DMS79 treated with DMSO at 0.1 percent for 48 hours (cell line): Measurements from ENCODE around the gene SALL4.
"Not testable (repeated sequence)": the region's sequence is repeated elsewhere in the genome, so short reads cannot be mapped to it uniquely, and the experiment has no call there.

Source experiments
- DNase-seq: peaks from one replicate; lab custom pipeline; 2025; lab: John Stamatoyannopoulos, UW

The SALL4 gene

DNA sequence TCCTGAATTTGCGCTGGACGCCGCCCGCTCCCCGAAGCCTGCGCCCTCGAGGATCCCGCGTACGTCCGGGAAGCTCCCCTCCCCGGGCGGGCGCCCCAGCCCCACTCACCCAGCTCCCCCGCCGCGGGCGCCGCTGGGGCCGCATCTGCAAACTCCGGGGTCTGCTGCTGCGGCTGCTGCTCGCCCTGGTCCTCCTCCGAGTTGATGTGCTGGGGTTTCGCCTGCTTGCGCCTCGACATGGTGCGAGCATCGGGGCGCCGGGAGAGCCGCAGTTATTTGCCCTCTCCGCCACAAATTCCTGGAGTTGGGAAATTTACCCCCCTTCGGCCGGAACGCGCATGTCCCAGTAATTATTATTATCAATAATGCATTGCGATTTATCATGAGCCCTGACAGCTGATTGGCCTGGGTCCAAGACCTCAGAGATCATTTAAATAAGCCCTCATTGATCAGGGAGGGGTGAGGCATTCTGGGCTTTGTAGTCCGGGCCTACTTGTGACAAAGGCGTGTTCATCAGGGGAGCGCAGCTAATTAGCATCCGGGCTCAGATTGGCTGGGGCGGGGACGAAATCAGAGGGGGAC is at the start of gene SALL4:
SALL4 (minus strand) TSS at position 352 of the 582 bp plus-strand sequence; CDS start at position 239, 113 bp downstream.
- no peak for DNase-seq

- DNase-seq: no peak
Measured at GRCh38 chr20:51848346-51848745, 46.0 kb upstream of the SALL4 start.

GRCh38 chr20:51840865-51841264 is 38.5 kb upstream of the SALL4 start:
- no peak for DNase-seq

- DNase-seq: no peak
Measured at GRCh38 chr20:51837876-51838420, 35.6 kb upstream of the SALL4 start.

DNA sequence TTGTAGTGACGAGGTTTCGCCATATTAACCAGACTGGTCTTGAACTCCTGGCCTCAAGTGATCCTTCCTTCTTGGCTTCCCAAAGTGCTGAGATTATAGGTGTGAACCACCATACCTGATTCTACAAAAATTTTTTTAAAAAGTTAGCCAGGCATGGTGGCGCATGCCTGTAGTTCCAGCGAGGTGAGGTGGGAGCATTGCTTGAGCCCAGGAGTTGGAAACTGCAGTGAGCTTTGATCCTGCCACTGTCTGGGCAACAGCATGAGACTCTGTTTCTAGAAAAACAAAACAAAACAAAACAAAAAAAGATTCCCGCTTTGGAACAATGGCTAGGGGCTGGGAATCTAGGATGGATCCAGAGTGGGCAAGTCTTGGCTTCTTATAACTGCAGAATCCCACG is 35.1 kb upstream of the SALL4 start:
- DNase-seq: no peak

- no peak for DNase-seq
Measured at GRCh38 chr20:51833326-51833725, 31.0 kb upstream of the SALL4 start.

- no peak for DNase-seq
Measured at GRCh38 chr20:51832276-51832675, 30.0 kb upstream of the SALL4 start.

DNA sequence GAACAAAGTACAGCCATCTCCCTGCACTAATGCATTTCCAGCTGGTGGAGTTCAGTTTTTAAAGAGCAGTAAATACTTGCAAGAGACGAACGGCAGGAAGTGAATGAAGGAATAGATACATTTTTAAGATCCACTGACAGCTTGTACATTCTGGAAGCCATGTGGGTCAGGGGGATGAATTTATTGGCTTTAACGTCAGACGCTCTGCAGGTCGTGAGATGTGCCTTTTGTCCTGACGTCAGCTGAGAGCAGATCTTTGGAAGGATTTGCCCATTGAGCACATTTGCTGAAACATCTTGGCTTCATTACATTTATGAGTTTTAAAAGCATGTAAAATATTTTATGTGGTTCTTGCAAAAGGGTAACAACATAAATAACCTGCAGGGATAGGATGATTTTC is 29.5 kb upstream of the SALL4 start:
- no peak for DNase-seq

DNA sequence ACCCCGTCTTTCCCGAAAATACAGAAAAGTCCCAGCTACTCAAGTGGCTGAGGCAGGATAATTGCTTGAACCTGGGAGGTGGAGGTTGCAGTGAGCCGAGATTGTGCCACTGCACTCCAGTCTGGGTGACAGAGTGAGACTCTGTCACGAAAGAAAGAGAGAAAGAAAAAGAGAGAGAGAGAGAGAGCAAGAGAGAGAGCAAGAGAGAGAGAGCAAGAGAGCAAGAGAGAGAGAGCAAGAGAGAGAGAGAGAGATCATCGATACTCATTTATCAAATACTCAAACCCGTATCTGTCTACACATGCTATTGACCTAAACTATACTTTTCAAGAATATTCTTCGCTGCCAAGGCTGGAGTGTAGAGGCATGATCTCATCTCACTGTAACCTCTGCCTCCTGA is 28.2 kb upstream of the SALL4 start:
- no peak for DNase-seq

- no peak for DNase-seq
Measured at GRCh38 chr20:51828762-51829161, 26.4 kb upstream of the SALL4 start.

- DNase-seq: no peak
Measured at GRCh38 chr20:51826372-51826771, 24.1 kb upstream of the SALL4 start.

DNA sequence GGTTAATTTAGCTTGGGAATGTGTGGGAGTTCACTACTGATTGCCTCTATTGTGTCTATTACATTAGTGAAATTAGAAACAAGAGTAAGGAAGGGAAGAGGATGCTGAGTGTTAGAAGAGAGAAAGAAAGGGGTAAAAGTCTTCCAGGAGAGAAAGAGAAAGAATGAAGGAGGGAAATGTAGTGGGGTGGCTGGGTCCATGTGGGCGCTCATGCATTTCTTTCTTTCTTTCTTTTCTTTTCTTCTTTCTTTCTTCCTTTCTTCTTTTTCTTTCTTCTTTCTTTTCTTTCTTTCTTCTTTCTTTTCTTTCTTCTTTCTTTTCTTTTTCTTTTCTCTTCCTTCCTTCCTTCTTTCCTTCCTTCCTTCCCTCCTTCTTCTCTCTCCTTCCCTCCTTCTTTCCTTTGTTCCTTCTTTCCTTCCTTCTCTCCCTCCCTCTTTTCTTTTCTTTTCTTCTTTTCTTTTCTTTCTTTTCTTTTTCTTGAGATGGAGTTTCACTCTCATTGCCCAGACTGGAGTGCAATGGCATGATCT is 16.2 kb upstream of the SALL4 start:
- DNase-seq: no peak

DNA sequence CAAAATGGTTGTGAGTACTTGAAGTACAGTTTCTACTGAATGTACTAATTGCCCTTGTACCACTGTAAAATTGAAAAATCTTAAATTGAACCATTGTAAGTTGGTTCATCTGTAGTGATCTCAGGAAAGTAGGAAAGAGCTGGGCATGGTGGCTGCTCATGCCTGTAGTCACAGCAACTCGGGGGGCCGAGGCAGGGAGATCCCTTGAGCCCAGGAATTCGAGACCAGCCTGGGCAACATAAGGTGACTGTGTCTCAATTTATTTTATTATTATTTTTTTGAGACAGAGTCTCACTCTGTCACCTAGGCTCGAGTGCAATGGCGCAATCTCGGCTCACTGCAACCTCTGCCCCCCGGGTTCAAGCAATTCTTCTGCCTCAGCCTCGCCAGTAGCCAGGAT is 14.5 kb upstream of the SALL4 start:
- not testable (repeated sequence) for DNase-seq

- no peak for DNase-seq
Measured at GRCh38 chr20:51815383-51816076, 13.2 kb upstream of the SALL4 start.

- DNase-seq: no peak
Measured at GRCh38 chr20:51812861-51813260, 10.5 kb upstream of the SALL4 start.

DNA sequence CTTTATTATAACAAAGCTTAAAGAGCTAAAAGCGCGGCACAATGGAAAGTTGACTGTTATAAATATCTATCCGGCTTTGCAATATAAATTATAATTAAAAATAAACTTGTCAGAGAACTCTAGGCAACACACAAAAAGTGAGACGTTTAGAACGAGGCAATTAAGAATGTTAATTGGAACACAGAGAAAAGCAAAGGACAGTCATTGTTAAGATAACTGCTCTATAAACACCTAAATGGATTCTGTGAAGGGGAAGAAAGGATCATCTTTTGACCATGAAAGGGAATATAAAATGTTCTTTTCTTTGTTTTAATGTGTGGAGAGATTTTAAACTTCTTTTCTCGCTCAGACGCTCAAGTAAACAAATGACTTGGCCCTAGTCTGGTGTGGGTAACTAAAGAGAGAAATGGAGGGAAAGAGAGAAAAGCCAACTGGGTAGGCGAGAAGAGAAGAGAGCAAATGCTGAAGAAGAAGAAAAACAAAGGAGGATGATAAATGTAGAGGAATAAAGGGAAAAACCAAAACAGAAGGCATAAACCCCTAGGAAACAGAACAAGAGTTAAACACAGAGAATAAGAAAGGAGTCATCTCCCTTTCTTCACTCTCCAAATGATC is 9.3 kb upstream of the SALL4 start:
- no peak for DNase-seq

DNA sequence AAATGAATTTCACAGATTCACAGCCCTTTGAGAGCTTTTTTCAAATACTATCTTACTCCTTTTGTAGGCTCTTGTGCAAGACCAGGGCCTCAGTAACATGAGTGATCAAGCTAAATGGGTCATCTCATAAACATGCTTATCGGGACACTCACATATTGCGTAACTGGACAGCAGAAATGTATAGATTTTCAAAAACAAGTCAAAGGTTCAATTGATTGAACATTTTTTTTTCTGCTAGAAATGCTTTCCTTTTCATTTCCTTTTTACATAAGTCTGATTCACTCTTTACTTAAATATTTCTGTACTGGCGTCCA is 8.7 kb upstream of the SALL4 start:
- DNase-seq: no peak

GRCh38 chr20:51810155-51811041 is 8.1 kb upstream of the SALL4 start:
- DNase-seq: no peak

DNA sequence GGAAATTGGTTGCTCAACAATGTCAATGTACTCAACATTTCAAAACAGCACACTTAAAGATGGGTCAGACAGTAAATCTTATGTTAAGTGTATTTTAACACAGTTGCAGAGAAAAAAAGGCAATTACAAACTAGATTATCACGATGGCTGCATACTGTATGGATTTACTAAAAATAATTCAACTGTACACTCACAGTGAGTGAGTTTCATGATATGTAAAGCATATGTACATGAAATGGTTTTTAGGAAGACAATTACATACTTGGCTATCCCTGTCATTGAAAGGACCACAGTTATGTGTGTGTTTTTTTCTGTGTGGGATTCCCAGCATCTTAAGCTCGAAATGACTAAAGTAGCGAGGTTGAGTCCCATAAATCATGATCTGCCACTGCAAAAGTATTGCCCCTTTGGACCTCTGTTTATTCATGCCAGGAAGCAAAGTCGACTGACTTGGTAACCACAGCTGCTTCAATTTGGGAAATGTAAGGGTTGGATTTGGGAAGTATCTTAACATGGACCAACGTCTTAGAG is 5.5 kb upstream of the SALL4 start:
- DNase-seq: no peak

DNA sequence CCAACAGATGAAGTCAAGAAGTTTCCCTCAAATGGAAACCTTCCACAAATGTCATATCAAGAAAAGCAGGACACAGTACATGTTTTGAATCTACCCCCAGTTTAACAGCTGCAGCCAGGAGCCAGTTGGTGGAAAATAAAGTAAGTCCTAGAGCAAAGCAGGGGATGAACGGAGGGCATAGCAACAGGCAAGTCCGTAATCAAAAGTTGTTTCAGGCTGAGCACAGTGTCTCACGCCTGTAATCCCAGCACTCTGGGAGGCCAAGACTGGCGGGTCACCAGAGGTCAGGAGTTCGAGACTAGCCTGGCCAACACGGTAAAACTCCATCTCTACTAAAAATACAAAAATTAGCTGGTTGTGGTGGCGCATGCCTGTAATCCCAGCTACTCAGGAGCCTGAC is 2.4 kb upstream of the SALL4 start:
- DNase-seq: no peak

DNA sequence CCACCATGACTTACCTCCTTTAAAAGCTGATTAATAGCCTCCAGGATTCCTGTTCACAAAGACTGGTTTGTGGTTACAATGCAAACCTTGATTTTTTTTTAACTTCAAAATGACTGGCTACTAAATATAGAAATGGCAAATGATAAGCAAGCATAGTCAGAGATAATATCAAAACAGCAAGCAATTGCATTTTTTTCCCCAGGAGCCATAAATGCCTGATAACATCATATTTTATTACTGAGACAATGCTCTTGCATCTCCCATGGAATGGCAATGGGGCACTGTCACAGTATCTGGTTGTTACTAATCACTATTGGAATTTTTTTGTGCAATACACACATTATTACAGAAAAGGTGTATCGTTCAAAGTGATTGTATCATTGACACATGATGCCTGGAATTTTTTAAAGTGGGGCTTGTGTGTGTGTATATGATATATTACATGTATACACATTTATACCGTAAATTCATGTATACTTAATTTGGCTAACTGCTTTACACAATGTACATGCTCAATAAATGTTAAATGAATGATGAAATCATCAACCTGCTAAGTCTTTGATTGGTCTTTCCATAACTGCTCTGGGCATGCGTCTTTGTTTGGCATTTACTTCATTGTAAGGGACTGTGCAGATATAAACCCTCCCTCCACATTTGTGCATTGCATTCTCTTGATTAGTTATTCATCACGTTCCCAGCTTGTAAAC is 980 bp upstream of the SALL4 start:
- no peak for DNase-seq

- DNase-seq: no peak
Measured at GRCh38 chr20:51801823-51802123, 548 bp downstream of the SALL4 start.
